SW480 (cell line): ENCODE data around the gene PLCL1.

Experiments used
- DNase-seq: peaks from one replicate; pipeline ENCODE4 v3.0.0-alpha.2; 2016; ENCODE audit warnings: low spot score

Gene PLCL1

DNA sequence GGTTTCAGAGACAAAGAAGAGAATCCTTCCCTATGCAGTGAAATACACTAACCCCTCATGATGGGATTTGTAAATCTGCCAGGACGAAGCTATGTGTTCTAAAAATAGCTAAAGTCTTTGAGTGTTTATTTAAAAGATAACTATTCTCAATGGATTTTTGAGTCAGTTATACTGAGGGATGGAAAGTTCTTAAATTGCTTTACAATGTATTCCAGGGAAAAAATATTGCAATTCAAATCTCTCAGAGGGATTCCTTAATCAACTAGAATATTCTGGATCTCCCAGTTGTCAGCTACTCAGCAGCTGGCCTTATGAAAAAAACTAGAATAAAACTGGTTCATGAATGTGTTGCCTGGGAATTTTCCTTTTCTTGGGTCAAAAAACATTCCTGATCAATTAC, 312.4 kb downstream of the PLCL1 start:
- DNase-seq: no peak

DNA sequence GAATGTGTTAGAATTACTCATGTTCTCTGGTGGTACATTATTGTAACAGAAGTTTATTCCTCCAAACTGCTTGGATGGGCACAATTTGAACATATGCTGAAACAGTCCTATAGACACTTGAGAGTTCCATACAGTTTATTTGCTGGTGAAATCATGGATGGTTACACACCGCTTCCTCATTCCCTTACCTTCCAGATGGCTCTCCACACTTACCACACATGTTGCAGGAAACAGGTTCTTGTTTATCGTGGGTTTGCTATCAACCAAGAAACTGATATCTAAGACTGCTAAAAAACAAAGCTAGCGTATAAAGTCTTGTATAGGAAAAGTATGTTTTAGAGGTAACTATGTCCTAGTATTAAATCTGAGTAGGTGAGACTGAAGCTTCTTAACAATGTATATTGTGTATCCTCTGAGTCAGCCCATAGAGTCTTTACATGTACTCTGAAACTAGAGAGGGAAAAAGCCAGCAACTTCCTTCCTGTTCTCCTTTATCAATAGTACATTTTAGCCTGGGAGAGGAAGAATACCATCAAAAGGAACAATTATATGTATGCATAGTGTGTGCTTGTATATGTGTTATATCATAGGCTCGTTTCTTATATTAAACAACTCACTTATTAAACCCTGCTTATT, 313.1 kb downstream of the PLCL1 start:
- no peak for DNase-seq

DNA sequence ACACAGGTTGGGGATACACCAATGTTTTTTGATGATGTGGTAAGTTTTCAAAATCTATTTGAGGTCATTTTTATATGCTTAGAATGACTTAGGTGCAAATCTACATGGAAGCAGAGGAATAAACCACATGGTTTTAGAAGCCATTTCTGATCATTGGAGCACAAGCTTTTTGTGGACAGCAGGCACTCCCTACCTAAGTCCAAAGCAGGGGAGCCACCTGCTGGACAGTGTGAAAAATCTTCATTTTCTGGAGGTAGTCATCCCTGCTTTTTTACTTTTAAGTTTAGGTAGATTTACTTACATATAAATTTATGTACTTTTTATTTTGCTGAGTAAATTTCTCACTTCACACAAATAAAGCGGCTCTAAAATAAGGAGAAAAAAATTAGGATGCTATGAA, 323.2 kb downstream of the PLCL1 start:
- peak; percentile 59 for DNase-seq

DNA sequence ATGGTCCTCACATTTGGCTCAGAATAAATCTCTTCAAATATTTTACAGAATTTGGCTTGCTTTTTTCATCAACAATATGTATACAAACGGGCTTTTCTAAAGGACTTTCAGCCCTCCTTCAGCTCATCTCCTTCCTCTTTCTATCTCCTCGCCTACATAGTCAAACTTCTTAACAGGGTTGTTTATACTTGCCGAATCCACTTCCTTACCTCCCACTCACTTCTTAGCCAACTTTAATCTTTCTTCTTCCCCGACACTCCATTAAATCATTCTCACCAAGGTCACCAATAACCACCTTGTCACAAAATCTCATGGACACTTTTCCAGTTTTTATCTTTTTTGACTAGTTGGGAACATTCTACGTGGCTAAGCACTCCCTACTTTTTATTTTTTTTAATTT, 325.2 kb downstream of the PLCL1 start:
- no peak for DNase-seq

DNA sequence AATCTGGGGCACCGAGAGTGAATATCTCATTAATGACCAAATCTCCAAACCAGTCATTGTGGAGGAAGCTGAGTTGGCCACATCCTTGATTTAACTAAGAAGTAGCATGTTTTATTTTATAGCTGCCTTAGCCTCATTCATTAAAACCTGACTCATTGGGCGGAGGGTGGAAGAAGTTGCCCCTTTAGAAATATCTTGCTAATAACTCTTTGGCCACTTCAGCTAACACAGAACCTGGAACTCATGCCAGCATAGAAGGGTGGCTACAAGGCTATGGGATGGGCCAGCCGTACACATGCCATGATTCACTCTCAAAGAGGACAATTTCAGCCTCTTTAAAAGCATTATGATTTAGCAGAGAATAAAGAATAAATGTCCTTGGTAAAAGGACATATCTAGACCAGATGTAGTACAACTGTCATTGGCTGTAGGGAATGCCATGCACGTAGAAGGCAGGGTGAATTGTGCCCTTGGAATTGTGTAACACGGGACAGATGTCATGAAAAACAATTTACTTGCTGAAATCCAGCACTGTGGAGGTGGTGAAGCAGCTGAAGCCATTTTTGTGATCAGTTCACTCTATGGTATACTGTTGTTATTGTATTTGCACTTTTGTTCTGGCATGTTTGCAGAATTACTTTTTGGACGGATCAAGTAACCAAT, 330.0 kb downstream of the PLCL1 start:
- no peak for DNase-seq

DNA sequence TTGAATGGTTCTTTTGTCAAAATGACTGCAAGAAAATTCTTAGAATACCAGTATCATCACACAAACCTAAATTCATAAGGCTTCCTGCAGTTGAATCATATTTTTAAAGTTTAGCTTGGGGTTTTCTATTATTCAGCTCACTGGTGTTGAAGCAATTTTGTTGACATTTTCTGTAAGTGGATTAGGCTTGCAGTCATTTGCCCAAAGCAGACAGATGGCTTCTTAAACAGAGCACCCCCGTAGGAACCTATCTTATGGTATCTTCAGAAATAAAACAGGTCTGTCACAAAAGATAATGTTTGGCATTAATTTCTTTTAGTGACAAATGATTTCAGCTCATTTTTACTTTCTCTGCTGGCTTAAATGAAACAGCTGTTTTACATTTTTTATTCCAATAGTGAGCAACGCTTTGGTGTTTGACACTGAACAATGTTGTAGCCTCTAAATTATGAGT, 331.1 kb downstream of the PLCL1 start:
- DNase-seq: no peak

DNA sequence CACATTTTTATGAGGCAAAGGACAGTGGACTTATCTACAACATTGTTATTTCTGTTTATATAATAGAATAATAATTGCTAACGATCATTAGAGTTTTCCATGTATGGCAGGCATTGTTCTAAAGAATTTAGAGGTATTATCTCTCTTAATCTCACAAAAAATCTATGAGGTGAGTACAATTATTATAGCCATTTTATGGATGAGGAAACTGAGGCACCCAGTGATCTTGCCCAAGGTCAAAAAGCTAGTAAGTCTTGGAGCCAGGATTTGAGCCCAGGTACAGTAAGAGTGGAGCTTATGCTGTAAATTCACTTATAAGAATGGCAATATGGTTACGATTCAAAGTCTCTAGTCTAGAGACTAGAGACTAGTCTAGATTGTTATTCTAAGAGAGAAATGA, 331.7 kb downstream of the PLCL1 start:
- DNase-seq: no peak

DNA sequence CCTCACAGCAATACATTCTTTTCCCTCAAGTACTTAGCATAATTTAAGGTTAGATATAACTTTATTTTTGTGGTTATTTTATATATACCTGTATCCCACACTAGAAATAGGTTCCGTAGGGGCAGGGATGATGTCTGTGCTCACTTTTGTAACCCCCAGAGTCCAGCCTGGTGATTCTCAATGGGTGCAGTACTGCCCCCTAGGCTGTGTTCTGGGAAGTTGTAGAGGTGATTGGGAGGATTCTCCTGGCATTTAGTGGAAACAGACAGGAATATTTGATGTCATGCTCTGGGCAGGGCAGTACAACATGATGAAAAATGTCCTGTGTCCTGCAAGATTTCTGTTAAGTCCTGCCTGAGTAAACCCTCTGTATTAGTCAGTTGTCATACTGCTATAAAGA, 333.3 kb downstream of the PLCL1 start:
- DNase-seq: no peak

DNA sequence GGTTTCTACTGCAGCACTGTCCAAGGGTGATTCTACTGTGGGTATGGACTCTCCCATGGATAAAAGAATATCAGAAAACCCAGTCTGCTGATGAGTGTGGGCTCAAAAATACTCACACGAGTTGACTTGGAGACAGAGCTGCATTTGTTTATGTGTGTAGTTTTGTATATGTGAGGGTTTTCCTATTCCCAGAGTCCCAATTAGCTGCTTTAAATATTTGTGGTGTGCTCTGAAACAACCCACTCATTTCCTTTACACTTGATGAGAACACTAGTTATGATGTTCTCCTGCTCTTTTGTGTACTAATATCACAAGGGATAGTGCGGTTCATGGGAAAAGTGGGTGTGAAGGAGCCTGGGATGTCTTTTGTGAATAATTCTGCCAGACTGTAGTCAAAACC, 337.3 kb downstream of the PLCL1 start:
- no peak for DNase-seq

DNA sequence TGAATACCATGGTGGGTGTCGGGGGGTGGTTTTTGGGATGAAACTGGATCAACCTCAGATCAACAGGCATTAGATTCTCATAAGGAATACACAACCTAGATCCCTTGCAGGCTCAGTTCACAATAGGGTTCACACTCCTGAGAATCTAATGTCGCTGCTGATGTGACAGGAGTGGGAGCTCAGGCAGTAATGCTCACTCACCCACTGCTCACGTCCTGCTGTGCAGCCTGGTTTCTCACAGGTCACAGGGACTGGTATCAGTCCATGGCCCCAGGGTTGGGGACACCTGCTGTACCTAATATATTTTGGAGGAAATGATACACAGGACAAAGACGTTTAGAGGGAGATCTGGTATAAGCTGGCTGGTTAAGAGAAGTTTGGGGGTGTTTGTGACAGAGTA, 338.8 kb downstream of the PLCL1 start:
- DNase-seq: no peak

DNA sequence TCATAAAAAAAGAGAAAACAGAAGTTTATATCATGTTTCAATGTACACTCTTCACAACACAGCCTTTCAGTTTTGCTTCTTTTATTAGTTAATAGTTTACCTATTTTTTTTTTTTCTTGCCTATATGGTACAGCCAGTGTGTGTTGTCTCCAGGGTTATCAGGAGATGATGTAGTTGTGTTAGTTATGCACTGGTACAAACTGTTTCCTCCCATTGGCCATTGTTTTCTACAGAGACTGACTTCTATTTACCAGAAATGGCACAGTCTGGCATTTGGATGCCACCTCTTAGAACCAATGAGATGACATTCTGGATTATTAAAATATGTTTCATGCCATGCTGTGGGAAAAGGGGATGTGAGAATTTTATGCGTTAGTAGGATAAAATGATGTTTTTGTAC, 339.4 kb downstream of the PLCL1 start:
- no peak for DNase-seq

DNA sequence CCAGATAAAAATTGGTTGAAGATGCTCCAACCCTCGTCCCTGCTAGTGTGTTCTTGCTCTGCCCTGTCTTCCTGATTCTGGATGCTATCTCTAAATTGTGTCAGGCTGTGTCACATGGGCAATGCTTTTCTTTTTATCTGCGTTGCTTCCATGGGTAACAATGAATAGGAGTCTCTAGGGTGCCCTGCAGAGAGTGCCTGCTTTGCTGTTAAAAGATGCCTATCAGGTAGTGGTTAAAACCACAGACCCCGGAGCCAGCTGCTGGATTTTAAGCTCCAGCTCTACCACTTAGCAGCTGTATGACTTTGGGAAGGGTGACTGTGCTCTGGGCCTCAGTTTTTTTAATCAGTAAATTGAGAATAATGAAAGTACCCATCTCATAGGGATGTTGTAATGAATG, 340.3 kb downstream of the PLCL1 start:
- no peak for DNase-seq

DNA sequence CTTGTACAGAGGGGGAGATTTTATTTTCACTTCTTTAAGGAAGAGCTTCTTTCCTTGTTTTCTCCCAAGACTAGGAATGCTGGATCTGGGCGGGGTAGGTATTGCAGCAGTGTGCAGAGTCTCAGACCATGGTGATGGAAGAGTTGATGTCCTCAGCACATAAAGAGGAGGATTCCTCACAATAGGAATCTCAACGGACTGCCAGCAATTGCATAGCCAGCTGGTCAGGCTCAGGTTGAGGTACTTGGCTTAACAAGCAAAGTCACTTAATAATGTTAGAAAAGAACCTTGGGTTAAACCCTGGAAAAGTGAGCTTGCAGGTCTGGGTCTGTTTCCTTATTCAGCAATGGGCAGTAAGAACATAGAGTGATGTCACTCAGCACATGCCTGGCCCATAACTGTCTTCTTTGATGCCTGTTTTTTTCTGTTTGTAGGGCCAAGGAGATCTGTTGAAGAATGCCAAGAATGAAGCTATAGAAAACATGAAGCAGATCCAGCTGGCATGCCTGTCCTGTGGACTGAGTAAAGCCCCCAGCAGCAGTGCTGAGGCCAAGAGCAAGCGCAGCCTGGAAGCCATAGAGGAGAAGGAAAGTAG, 342.1 kb downstream of the PLCL1 start:
- DNase-seq: no peak

DNA sequence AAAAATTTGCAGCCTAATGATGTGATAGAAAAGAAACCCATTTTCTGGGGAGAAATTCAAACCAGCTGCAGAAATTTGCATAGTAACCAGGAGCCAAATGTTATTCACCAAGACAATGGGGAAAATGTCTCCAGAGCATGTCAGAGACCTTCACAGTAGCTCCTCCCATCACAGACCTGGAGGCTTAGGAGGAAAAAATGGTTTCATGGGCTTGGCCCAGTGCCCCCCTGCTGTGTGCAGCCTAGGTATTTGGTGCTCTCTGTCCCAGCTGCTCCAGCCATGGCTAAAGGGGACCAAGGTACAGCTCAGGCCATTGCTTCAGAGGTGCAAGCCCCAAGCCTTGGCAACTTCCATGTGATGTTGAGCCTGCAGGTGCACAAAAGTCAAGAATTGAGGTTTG, 352.9 kb downstream of the PLCL1 start:
- DNase-seq: no peak

DNA sequence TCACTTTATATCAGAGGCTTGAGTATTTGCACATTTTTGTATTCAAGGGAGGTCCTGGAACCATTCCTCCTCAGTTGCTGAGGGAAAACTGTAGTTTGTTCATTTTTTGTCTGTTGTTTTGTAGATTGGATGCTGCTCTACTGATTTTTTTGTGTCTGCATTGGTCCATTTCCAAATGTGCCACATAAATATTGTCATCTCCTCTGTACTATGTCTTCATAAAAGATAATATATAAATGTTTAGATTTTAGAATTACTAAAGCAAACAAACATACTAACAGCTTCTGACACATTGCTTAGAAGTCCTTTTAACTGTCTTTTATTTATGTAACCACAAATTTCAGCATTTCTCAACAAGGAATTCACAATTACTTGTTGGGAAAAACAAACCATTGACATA, 356.8 kb downstream of the PLCL1 start:
- DNase-seq: no peak

DNA sequence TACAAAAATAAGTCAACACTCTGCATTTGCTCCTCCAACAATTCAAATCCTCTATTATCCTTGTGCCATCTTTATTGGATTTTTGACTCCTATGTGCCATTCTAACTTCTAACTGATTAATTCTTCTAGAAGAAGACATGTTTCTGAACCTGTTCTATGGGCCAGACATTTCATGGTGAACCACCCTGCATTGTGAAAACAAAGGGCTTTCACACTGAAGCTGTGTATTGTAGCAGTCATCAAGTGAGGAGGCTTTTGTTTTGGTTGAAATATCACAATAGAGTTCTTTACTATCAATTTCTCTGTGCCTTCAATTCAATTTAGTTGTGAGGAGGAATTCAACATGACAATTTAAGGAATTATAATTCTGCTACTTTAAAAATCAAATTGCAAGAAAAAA, 357.9 kb downstream of the PLCL1 start:
- no peak for DNase-seq

DNA sequence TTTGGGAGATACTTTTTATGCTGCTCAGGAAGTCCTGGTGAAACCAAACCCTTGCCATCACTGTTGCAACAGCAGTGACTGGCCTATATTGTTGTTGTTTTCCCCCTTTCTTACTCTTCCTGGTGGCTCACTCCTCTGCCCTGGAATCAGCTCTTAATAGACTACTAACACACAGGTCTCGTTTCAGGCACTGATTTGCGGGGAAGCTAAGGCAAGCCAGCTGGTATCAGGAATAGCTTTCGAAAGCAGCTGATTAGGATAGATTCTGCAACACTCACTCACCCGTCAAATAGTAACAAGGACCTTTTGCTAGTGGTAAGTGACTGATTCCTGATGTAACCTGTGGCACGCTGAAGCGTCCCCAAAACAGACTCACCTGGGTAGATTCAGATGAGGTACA, 360.4 kb downstream of the PLCL1 start:
- DNase-seq: no peak

DNA sequence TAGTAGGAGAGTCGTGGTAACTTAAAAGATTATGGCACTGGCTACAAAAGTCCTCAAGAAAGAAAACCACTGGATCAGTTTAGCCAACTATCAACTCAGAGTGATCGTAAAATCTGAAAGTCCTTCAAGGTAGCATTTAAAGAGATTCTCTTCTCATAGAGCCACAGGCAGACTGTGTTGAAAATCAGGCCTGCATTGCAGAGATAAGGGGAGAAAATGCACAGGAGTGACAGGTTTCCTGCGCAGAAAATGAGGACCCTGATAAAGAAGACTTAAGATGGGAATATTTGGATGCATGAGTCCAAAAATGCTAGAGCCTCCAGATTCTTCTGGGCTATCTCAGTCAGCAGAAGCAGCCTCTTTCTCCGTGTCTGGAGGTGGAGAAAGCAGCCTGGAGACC, 360.9 kb downstream of the PLCL1 start:
- no peak for DNase-seq

DNA sequence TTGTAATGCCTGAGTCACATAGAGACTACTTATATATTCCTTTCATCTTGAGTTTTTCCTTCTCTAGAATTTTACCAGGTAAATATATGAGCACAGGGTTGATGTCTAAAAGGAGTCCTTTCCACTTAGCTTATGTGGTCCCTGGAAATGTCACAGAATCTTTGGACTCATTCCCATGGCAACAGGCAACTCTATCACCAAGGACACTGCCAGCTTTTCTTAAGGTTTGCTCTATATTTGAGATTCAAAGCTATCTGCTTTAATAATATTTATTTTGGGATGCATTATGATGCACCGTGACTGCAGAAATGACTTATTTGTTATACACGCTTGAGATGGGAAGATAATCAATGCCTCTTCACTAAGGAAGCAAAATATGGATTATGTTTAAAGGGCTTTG, 363.0 kb downstream of the PLCL1 start:
- DNase-seq: no peak

DNA sequence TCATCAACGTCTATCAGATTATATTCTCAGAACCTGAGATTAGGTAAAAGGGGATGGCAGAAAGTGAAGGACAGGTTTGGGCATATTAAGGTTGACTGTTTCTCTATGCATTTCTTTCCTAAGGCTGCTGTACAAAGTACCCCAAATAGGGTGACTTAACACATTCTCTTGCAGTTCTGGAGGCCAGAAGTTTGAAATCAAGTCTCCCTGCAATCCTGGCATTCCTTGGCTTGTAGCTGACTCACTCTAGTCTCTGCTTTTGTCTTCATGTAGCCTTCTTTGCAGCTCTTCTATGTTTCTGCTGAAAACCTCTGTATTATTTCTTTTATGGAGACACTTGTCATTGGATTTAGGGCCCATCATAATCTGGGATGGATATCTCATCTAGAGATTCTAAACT, 364.3 kb downstream of the PLCL1 start:
- no peak for DNase-seq

DNA sequence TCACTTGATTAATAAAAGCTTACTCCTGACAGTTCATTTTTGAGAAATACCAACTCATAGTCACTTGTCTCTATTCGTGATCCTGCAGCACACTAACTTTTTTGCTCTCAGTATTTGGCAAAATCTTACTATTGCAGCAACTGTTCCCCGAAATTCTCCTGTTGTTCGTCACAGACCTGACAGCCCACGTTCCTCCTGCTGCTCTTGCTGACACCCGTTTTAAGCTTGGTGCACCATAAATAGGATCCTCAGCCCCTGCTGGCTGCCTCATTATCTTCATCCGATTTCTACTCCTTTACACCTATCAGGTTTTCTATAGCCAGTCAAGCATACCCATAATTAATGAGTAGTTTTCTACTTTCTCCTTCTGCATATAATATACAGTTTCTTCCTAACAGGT, 368.8 kb downstream of the PLCL1 start:
- no peak for DNase-seq

DNA sequence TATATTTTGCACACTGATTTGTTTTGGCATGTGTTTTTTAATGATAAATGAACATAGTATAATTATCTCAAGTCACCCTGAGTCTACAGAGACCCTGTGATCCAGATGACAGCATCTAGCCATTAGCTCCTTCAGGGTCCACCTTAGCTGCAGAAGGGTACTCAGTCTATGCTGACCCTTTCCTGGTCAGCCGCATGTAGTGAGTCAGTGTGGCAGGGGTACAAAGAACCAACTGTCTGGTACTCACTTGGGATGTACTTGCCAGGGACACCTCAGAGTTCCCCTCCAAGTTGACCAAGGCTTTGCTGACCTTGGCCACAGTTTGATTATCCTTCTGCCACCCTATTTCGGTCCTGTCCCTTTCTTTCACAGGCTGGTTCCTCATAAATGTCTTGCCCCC, 369.5 kb downstream of the PLCL1 start:
- DNase-seq: no peak

DNA sequence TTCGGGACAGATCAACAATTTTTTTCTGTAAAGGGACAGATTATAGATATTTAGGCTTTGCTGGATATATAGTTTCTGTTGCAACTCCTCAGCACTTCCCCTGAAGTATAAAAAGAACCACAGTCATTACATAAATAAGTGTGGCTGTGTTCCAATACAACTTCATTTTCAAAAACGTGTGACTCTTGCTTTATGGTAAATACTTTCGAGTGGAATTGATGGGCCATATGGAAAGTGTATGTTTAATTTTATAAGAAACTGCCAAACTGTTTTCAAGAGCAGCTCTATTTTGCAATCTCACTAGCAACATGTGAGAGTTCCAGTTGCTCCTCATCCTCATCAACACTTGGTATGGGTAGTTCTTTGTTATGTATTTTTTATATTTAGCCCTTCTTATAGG, 370.9 kb downstream of the PLCL1 start:
- no peak for DNase-seq

DNA sequence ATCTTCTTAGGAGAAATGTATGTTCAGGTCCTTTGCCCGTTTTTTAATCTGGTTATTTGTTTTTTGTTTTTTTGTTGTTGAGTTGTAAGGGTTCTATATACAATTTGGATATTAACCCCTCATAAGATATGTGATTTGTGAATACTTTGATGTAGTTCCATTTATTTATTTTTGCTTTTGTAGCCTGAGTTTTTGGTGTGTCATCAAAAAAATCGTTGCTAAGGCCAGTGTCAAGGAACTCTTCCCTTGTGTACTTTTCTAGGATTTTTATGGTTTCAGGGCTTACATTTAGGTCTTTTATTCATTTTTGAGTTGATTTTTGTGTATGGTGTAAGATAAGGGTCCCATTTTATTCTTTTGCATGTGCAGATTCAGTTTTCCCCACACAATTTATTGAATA, 372.6 kb downstream of the PLCL1 start:
- DNase-seq: no peak
